Liver (tissue), 3 donors: ENCODE measurements around the gene IL3.

ENCODE experiments used
- EGR1 ChIP-seq, 2 donors: IDR thresholded peaks; 2 replicates each; pipeline ENCODE4 v1.6.1; 2016 to 2018; ENCODE audit warnings: antibody characterized with exemption in 2 of 2, low read depth in 2 of 2
- FOXA1 ChIP-seq: IDR thresholded peaks from 2 replicates; pipeline ENCODE4 v1.6.1; 2016; ENCODE audit warnings: antibody characterized with exemption
- GABPA ChIP-seq, 2 donors: IDR thresholded peaks in 1 of 2; conservative IDR thresholded peaks in 1 of 2; 2 replicates each; pipeline ENCODE4 v1.6.1; 2016; ENCODE audit warnings: antibody characterized with exemption in 2 of 2, mild to moderate bottlenecking in 1 of 2, moderate library complexity in 1 of 2
- HNF4G ChIP-seq: IDR thresholded peaks from 2 replicates; pipeline ENCODE4 v1.6.1; 2016; ENCODE audit warnings: antibody characterized with exemption
- NR2F2 ChIP-seq: IDR thresholded peaks from 2 replicates; pipeline ENCODE4 v1.6.1; 2016; ENCODE audit warnings: antibody characterized with exemption
- RAD21 ChIP-seq, 2 donors: IDR thresholded peaks; 2 replicates each; pipeline ENCODE4 v1.6.1; 2016; ENCODE audit warnings: antibody characterized with exemption in 2 of 2, mild to moderate bottlenecking in 2 of 2
- TAF1 ChIP-seq: conservative IDR thresholded peaks from 2 replicates; pipeline ENCODE4 v1.6.1; 2016; ENCODE audit warnings: antibody characterized with exemption, mild to moderate bottlenecking
- YY1 ChIP-seq: IDR thresholded peaks from 2 replicates; pipeline ENCODE4 v1.6.1; 2016; ENCODE audit warnings: antibody characterized with exemption, mild to moderate bottlenecking
- TF ChIP-seq, protein P1 (sequence below): fragments of 150-350 bp; IDR thresholded peaks from 2 replicates; pipeline ENCODE4 v1.5.1; 2017; ENCODE audit warnings: improper control_type of control experiment, low read depth, low read length; ENCODE audit not compliant: missing input control
- TF ChIP-seq, protein P2 (sequence below): IDR thresholded peaks from 2 replicates; pipeline ENCODE4 v1.6.1; 2016; ENCODE audit warnings: antibody characterized with exemption, mild to moderate bottlenecking
- TF ChIP-seq, protein P3 (sequence below): IDR thresholded peaks from 2 replicates; pipeline ENCODE4 v1.6.1; 2016; ENCODE audit warnings: antibody characterized with exemption
- TF ChIP-seq, protein P4 (sequence below): IDR thresholded peaks from 2 replicates; pipeline ENCODE4 v1.6.1; 2016; ENCODE audit warnings: antibody characterized with exemption
- donor health status: healthy.
- donor health status: healthy.

DNA sequence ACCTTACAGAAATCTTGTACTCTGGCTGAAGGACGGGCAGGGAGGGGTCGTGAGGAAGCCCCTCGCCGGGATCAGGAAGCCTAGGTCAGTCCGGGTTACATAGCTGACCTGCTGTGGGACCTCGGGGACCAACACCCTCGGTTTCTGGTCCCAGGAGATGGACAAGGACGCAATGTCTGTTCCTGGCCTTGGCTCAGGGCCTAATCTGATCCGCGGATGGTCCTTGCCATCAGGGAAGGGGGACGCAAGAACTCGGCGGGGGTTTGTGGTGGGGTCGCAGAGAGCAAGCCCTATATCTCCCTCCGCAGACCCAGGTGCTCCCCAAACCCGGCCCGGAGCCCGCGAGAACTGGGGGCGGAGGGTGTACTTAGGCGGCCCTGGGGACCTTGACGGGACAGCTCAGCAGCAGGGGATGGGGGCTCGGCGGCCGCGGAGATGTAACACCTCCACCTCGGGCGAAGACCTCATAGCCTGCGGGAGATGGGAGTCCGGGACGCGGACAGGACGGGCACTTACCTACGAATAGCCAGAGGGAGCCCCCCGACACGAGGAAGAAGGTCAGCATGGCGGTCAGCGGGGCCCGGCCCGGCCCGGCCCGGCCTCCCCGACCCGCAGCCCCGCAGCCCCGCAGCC is 49.4 kb upstream of the IL3 start:
- TF ChIP-seq, protein P1, sequence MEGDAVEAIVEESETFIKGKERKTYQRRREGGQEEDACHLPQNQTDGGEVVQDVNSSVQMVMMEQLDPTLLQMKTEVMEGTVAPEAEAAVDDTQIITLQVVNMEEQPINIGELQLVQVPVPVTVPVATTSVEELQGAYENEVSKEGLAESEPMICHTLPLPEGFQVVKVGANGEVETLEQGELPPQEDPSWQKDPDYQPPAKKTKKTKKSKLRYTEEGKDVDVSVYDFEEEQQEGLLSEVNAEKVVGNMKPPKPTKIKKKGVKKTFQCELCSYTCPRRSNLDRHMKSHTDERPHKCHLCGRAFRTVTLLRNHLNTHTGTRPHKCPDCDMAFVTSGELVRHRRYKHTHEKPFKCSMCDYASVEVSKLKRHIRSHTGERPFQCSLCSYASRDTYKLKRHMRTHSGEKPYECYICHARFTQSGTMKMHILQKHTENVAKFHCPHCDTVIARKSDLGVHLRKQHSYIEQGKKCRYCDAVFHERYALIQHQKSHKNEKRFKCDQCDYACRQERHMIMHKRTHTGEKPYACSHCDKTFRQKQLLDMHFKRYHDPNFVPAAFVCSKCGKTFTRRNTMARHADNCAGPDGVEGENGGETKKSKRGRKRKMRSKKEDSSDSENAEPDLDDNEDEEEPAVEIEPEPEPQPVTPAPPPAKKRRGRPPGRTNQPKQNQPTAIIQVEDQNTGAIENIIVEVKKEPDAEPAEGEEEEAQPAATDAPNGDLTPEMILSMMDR, result no peak
- TF ChIP-seq, protein P2, sequence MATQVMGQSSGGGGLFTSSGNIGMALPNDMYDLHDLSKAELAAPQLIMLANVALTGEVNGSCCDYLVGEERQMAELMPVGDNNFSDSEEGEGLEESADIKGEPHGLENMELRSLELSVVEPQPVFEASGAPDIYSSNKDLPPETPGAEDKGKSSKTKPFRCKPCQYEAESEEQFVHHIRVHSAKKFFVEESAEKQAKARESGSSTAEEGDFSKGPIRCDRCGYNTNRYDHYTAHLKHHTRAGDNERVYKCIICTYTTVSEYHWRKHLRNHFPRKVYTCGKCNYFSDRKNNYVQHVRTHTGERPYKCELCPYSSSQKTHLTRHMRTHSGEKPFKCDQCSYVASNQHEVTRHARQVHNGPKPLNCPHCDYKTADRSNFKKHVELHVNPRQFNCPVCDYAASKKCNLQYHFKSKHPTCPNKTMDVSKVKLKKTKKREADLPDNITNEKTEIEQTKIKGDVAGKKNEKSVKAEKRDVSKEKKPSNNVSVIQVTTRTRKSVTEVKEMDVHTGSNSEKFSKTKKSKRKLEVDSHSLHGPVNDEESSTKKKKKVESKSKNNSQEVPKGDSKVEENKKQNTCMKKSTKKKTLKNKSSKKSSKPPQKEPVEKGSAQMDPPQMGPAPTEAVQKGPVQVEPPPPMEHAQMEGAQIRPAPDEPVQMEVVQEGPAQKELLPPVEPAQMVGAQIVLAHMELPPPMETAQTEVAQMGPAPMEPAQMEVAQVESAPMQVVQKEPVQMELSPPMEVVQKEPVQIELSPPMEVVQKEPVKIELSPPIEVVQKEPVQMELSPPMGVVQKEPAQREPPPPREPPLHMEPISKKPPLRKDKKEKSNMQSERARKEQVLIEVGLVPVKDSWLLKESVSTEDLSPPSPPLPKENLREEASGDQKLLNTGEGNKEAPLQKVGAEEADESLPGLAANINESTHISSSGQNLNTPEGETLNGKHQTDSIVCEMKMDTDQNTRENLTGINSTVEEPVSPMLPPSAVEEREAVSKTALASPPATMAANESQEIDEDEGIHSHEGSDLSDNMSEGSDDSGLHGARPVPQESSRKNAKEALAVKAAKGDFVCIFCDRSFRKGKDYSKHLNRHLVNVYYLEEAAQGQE, result no peak
- TF ChIP-seq TAF1 (no peak), EGR1 (IDR thresholded peaks at IDR 0.05; ENCODE audit: low read depth in 2 of 2) (no peak), RAD21 (IDR thresholded peaks at IDR 0.05) (no peak), FOXA1 (no peak), GABPA (IDR thresholded peaks at IDR 0.05 in 1 of 2, conservative IDR thresholded peaks at IDR 0.05 in 1 of 2) (no peak), HNF4G (no peak), NR2F2 (no peak), YY1 (no peak)
- TF ChIP-seq, protein P3, sequence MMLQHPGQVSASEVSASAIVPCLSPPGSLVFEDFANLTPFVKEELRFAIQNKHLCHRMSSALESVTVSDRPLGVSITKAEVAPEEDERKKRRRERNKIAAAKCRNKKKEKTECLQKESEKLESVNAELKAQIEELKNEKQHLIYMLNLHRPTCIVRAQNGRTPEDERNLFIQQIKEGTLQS, result no peak
- TF ChIP-seq, protein P4, sequence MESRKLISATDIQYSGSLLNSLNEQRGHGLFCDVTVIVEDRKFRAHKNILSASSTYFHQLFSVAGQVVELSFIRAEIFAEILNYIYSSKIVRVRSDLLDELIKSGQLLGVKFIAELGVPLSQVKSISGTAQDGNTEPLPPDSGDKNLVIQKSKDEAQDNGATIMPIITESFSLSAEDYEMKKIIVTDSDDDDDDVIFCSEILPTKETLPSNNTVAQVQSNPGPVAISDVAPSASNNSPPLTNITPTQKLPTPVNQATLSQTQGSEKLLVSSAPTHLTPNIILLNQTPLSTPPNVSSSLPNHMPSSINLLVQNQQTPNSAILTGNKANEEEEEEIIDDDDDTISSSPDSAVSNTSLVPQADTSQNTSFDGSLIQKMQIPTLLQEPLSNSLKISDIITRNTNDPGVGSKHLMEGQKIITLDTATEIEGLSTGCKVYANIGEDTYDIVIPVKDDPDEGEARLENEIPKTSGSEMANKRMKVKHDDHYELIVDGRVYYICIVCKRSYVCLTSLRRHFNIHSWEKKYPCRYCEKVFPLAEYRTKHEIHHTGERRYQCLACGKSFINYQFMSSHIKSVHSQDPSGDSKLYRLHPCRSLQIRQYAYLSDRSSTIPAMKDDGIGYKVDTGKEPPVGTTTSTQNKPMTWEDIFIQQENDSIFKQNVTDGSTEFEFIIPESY, result no peak
